AG10803 (cell line): ENCODE measurements around the gene DNAJC21.

Experiments
- DNase-seq: peaks from one replicate; pipeline ENCODE4 v3.0.0; 2010; ENCODE audit warnings: low read depth
- H3K4me3 ChIP-seq: 2 replicates; pipeline ENCODE4 v1.5.1; 2011; ENCODE audit warnings: mild to moderate bottlenecking, low read length, control low read depth
- CTCF ChIP-seq: conservative IDR thresholded peaks from 2 replicates; pipeline ENCODE4 v1.5.1; 2011; ENCODE audit warnings: mild to moderate bottlenecking, low read length, control low read depth, inconsistent platforms

The DNAJC21 gene

GRCh38 chr5:34929134-34929719 lies at the start of gene DNAJC21:
Gene DNAJC21 (plus strand): TSS chr5:34929559. CDS start chr5:34929820, 261 bp downstream.
- no peak for TF ChIP-seq CTCF
- peak within 1 kb of the TSS; percentile 78 for H3K4me3 ChIP-seq
- peak; percentile 97 for DNase-seq

- no peak overlapping the region for H3K4me3 ChIP-seq
- no peak for TF ChIP-seq CTCF
- no peak for DNase-seq
Measured at GRCh38 chr5:34881246-34881645, 48.1 kb upstream of the DNAJC21 start.

GRCh38 chr5:34886392-34887119 lies 42.8 kb upstream of the DNAJC21 start:
- H3K4me3 ChIP-seq: no peak overlapping the region
- DNase-seq: no peak
- no peak for TF ChIP-seq CTCF

DNA sequence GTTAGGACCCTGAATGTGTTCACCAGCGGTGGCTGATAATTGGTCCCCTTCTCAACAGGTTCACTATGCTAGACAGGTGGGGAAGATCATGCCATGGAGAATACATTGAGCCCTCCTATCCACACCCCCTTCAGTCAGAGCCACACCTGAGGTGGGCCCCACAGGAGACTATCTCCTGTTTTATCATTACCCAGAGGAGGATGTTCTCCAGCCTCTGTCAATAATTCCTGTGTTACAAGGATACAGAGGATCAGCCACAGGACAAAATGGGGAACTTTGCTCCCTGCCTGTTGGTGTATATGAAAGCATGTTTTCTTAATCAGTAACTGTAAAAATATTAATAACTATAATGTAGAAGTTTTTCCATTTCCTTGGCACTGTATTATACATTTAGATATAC lies 40.0 kb upstream of the DNAJC21 start:
- no peak for TF ChIP-seq CTCF
- no peak for DNase-seq
- no peak overlapping the region for H3K4me3 ChIP-seq

GRCh38 chr5:34891981-34892380 lies 37.4 kb upstream of the DNAJC21 start:
- H3K4me3 ChIP-seq: no peak overlapping the region
- peak; percentile 98 for DNase-seq
- TF ChIP-seq CTCF: no peak

DNA sequence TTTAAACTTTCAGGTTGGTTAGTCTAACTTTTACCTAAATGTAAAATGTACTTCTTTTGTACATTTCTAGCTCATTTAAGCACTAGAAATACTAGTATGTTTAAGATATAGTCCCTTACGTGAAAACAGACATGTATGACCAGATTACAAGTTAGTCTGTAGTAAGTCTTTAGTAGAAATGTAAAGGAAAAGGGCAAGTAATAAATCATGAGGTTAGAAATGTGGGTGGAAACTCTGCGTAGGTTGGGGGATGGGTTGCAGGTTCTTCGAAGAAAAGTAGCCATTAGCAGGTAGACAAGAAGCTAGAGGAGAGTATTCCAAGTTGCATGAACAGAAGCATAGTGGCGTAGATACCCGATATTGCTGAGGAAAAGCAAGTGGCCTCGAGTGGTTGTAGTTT lies 36.9 kb upstream of the DNAJC21 start:
- TF ChIP-seq CTCF: no peak
- H3K4me3 ChIP-seq: no peak overlapping the region
- no peak for DNase-seq

DNA sequence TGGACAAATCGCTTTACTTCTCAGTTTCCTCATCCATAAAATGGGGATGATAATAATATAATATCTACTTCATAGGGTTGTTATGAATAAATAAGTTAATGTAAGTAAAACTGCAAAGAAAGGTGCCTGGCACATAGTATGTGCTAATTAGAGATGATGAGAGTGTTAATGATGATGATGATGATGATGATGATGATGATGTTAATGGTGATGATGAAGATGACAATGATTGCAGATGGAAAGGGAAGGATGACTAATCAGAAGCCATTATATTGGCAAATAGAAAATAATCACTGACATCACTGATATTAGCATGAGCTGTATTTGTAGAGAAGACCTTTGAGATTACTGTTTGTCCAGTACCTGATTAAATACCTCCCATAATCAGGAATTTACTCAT lies 34.6 kb upstream of the DNAJC21 start:
- DNase-seq: no peak
- TF ChIP-seq CTCF: no peak
- H3K4me3 ChIP-seq: no peak overlapping the region
